ENCODE measurements around the gene PGLYRP1.
A peak's percentile ranks its signal among the peaks of the same experiment; 100 is the strongest.

PGLYRP1 gene

GRCh38 chr19:46056536-46056935 lies 33.7 kb upstream of the PGLYRP1 start:
- ATAC-seq (ENCODE audit: low read depth) (peak; percentile 92), DNase-seq (ENCODE audit: low spot score) (no peak)
- Histone ChIP-seq H3K36me3 (ENCODE audit: low read depth) (no peaks in the 10 kb centered on the region), H3K4me1 (ENCODE audit: insufficient read depth, poor library complexity, severe bottlenecking) (peaks cover 12% of the 10 kb centered on the region), H3K27ac (ENCODE audit: poor library complexity, severe bottlenecking) (peak overlapping the region; percentile 42), H3K9me3 (ENCODE audit: severe bottlenecking) (no peaks in the 10 kb centered on the region), H3K4me3 (ENCODE audit: severe bottlenecking) (no peak overlapping the region), H3K27me3 (ENCODE audit: insufficient read depth, poor library complexity, severe bottlenecking) (no peaks in the 10 kb centered on the region)
- TF ChIP-seq CTCF (IDR thresholded peaks at IDR 0.05; ENCODE audit: poor library complexity, severe bottlenecking): no peak

- H3K27ac ChIP-seq (ENCODE audit: poor library complexity, severe bottlenecking): no peak overlapping the region
- no peak overlapping the region for H3K4me3 ChIP-seq (ENCODE audit: severe bottlenecking)
- H3K4me1 ChIP-seq (ENCODE audit: insufficient read depth, poor library complexity, severe bottlenecking): peaks cover 12% of the 10 kb centered on the region
- ATAC-seq (ENCODE audit: low read depth) (no peak), DNase-seq (ENCODE audit: low spot score) (no peak)
- H3K27me3 ChIP-seq (ENCODE audit: insufficient read depth, poor library complexity, severe bottlenecking): no peaks in the 10 kb centered on the region
- no peak for TF ChIP-seq CTCF (IDR thresholded peaks at IDR 0.05; ENCODE audit: poor library complexity, severe bottlenecking)
- no peaks in the 10 kb centered on the region for H3K36me3 ChIP-seq (ENCODE audit: low read depth)
- H3K9me3 ChIP-seq (ENCODE audit: severe bottlenecking): no peaks in the 10 kb centered on the region
Measured at GRCh38 chr19:46052896-46053295, 30.0 kb upstream of the PGLYRP1 start.

GRCh38 chr19:46049597-46049996 lies 26.7 kb upstream of the PGLYRP1 start:
- TF ChIP-seq CTCF (IDR thresholded peaks at IDR 0.05; ENCODE audit: poor library complexity, severe bottlenecking): peak; percentile 22
- Histone ChIP-seq H3K27me3 (ENCODE audit: insufficient read depth, poor library complexity, severe bottlenecking) (peaks cover 3% of the 10 kb centered on the region), H3K36me3 (ENCODE audit: low read depth) (no peaks in the 10 kb centered on the region), H3K9me3 (ENCODE audit: severe bottlenecking) (no peaks in the 10 kb centered on the region), H3K4me3 (ENCODE audit: severe bottlenecking) (no peak overlapping the region), H3K4me1 (ENCODE audit: insufficient read depth, poor library complexity, severe bottlenecking) (no peaks in the 10 kb centered on the region), H3K27ac (ENCODE audit: poor library complexity, severe bottlenecking) (no peak overlapping the region)
- ATAC-seq (ENCODE audit: low read depth) (no peak), DNase-seq (ENCODE audit: low spot score) (no peak)

GRCh38 chr19:46043519-46043918 lies 20.7 kb upstream of the PGLYRP1 start:
- Histone ChIP-seq H3K4me1 (ENCODE audit: insufficient read depth, poor library complexity, severe bottlenecking) (no peaks in the 10 kb centered on the region), H3K9me3 (ENCODE audit: severe bottlenecking) (no peaks in the 10 kb centered on the region), H3K4me3 (ENCODE audit: severe bottlenecking) (no peak overlapping the region), H3K27ac (ENCODE audit: poor library complexity, severe bottlenecking) (no peak overlapping the region), H3K27me3 (ENCODE audit: insufficient read depth, poor library complexity, severe bottlenecking) (peaks cover 29% of the 10 kb centered on the region), H3K36me3 (ENCODE audit: low read depth) (no peaks in the 10 kb centered on the region)
- no peak for TF ChIP-seq CTCF (IDR thresholded peaks at IDR 0.05; ENCODE audit: poor library complexity, severe bottlenecking)
- DNase-seq (ENCODE audit: low spot score) (no peak), ATAC-seq (ENCODE audit: low read depth) (no peak)

GRCh38 chr19:46042252-46042883 lies 19.5 kb upstream of the PGLYRP1 start:
- H3K9me3 ChIP-seq (ENCODE audit: severe bottlenecking): no peaks in the 10 kb centered on the region
- H3K36me3 ChIP-seq (ENCODE audit: low read depth): no peaks in the 10 kb centered on the region
- H3K27me3 ChIP-seq (ENCODE audit: insufficient read depth, poor library complexity, severe bottlenecking): peaks cover 26% of the 10 kb centered on the region
- ATAC-seq (ENCODE audit: low read depth) (no peak), DNase-seq (ENCODE audit: low spot score) (no peak)
- H3K4me3 ChIP-seq (ENCODE audit: severe bottlenecking): no peak overlapping the region
- TF ChIP-seq CTCF (IDR thresholded peaks at IDR 0.05; ENCODE audit: poor library complexity, severe bottlenecking): no peak
- no peaks in the 10 kb centered on the region for H3K4me1 ChIP-seq (ENCODE audit: insufficient read depth, poor library complexity, severe bottlenecking)
- H3K27ac ChIP-seq (ENCODE audit: poor library complexity, severe bottlenecking): no peak overlapping the region

Measured in RWPE2 (cell line).